Activated CD4-positive, alpha-beta T cell treated with anti-CD3 and anti-CD28 coated beads, Interleukin-2, amount 50 U/mL, for 4 hours (primary cell): ENCODE results near the gene PEMT.

Source experiments
- DNase-seq, 2 experiments: peaks; one replicate each; pipeline ENCODE4 v3.0.0-alpha.2; 2020

Gene PEMT

GRCh38 chr17:17603895-17604225, 12.4 kb upstream of the PEMT start:
- no peak for DNase-seq

- DNase-seq, result no peak
Observed at GRCh38 chr17:17603178-17603894, 11.8 kb upstream of the PEMT start.

GRCh38 chr17:17599965-17600364, 8.5 kb upstream of the PEMT start:
- DNase-seq, result no peak

- DNase-seq, result no peak
Observed at GRCh38 chr17:17598003-17598402, 6.5 kb upstream of the PEMT start.

GRCh38 chr17:17595755-17596154, 4.2 kb upstream of the PEMT start:
- DNase-seq, result no peak

- DNase-seq, result no peak
Observed at GRCh38 chr17:17593222-17593620, 1.7 kb upstream of the PEMT start.

- no peak for DNase-seq
Observed at GRCh38 chr17:17590883-17591354, 589 bp downstream of the PEMT start.

GRCh38 chr17:17590141-17590751, 1.3 kb downstream of the PEMT start:
- DNase-seq, result no peak

GRCh38 chr17:17587614-17588337, 3.7 kb downstream of the PEMT start:
- no peak for DNase-seq

GRCh38 chr17:17582372-17582771, 9.1 kb downstream of the PEMT start:
- no peak for DNase-seq

GRCh38 chr17:17581509-17581908, 10.0 kb downstream of the PEMT start:
- DNase-seq, result no peak

- DNase-seq, result no peak
Observed at GRCh38 chr17:17580662-17581470, 10.6 kb downstream of the PEMT start.

GRCh38 chr17:17579691-17580090, 11.8 kb downstream of the PEMT start:
- no peak for DNase-seq

GRCh38 chr17:17577373-17577772, 14.1 kb downstream of the PEMT start:
- DNase-seq, result no peak

GRCh38 chr17:17576772-17577234, 14.7 kb downstream of the PEMT start:
- DNase-seq, result no peak

GRCh38 chr17:17575360-17576251, 15.9 kb downstream of the PEMT start:
- DNase-seq, result no peak

GRCh38 chr17:17573912-17574311, 17.6 kb downstream of the PEMT start:
- no peak for DNase-seq

- no peak for DNase-seq
Observed at GRCh38 chr17:17572010-17572785, 19.3 kb downstream of the PEMT start.

- no peak for DNase-seq
Observed at GRCh38 chr17:17570798-17571716, 20.5 kb downstream of the PEMT start.
